Kasumi-1 (cell line): ENCODE measurements around the gene TSPAN31.

Experiments
- DNase-seq, 2 experiments: peaks; one replicate each; lab custom pipeline; 2025; lab: John Stamatoyannopoulos, UW

Gene TSPAN31

DNA sequence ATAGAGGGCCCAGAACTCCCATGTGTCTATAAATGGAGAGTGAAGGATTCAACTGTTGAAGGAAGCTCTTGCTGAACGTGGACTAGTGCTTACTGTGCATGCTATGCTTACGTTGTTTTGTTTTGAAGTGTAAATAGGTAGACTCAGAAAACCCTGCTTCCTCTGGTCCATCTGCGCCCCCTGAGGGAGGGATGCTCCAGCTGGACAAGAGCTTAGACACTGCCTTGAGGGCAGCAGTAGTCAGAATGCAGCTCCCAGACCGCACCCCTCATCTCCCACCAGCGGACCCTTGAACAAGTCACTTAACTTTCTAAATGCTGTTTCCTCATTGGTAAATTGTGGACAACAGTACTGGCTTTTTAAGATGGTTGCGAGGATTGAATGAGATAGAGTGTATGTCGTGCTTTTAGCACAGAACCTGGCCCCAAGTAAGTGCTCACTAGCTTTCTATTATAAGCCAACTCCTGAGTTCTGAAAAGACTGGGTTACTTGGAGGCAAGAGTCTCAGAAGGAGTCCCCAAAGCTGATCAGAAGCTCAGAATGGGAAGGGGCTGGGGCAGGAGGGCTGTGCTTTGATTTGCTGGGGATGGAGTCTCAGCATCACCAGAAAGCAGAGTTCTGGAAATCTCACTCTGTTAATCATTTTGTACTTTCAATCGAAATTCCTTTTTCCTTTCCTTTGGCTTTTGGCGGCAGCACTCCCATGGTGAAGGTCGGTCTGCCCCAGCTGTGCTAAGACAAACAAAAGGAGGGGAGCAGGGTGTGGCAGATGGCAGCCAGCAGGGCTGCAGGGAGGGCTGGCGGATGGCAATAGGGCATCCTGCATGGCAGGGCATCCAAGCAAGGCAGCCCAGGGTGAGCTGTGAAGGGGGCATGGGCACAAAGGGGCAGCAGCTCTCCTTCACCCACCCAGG is 21.9 kb upstream of the TSPAN31 start:
- DNase-seq = no peak

DNA sequence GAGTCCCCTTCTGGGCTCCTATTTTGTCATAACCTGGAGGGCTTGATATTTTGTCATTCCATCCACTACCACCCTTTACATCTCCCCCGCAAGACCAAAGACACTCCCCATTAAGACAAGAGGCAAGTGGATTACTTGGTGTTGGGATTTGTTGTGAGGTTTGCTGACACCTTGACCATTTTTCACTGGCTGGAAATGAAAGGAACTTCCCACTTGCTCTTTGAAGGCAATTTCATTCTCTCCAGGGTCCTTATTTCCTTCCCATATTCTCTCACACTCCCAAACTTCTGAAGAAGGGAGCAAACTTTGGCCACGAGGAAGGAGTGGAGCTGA is 21.2 kb upstream of the TSPAN31 start:
- DNase-seq = no peak

- DNase-seq = no peak
Observed at GRCh38 chr12:57724003-57724935, 20.6 kb upstream of the TSPAN31 start.

DNA sequence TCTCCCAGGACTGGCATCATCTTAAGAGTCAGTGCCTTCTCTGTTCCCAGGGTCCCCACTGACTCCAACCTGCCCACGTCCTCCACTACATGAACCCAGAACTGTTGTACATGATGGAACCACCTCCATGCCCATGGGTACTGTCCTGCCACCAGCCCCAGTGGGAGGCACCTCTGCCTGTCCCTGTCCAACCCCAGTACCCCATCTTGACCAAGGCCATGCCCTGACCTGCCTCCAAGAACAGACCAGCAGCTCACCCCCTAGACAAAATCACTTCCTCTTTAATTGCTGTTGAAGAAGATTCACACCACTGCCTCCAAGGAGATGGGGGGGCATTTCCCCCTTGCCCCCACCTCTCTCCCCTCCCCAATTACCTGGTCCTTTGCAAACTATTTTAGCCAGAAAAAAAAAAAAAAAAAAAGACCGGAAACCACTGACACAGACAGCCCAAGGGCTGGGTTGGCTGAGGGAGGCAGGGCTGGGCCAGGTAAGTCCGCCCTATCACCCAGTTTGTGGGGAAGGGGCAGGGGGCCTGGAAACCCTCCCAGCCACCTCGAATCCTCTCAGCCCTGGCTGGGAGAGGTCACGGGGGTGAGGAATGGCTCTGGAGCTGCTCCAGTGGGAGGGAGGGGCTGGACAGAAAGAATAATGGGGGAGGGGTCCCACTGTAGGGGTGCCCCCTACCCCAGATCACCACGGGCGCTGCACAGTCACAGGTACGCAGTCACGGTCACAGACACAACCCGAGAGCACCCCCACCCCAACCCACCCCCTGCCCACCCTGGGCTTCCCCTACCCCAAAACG is 19.7 kb upstream of the TSPAN31 start:
- DNase-seq = no peak

- DNase-seq = no peak
Observed at GRCh38 chr12:57725851-57726150, 19.0 kb upstream of the TSPAN31 start.

- no peak for DNase-seq
Observed at GRCh38 chr12:57726151-57726883, 18.5 kb upstream of the TSPAN31 start.

- no peak for DNase-seq
Observed at GRCh38 chr12:57726884-57727757, 17.7 kb upstream of the TSPAN31 start.

GRCh38 chr12:57727758-57728395 is 17.0 kb upstream of the TSPAN31 start:
- DNase-seq = no peak

DNA sequence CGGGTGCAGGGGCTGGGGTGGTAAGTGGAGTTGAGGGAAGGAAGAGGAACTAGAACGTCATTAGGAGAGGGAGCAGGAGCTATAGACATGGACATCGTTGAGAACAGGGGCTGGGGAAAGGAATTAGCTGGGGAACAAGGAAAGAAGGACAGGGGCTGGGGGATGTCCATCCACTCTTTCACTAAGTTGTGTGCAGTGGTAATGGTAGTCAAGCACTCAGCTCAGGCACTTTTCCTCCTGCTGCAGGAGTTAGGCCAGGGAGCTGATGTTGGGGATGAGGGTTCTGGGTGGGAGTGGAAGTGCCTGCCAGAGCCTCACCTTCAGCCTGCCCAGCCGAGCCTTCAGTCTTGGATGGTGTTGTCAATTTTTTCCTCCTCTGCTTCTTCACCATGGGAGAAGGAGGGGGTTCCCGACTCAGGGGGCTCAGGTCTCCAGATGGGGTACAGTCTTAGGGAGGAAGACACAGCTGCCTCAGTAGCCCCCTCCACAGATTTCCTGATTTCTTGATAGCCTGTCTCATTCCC is 15.5 kb upstream of the TSPAN31 start:
- DNase-seq = no peak

GRCh38 chr12:57730336-57731067 is 14.3 kb upstream of the TSPAN31 start:
- no peak for DNase-seq

GRCh38 chr12:57731411-57732080 is 13.3 kb upstream of the TSPAN31 start:
- DNase-seq = no peak

GRCh38 chr12:57732270-57732669 is 12.6 kb upstream of the TSPAN31 start:
- DNase-seq = no peak

DNA sequence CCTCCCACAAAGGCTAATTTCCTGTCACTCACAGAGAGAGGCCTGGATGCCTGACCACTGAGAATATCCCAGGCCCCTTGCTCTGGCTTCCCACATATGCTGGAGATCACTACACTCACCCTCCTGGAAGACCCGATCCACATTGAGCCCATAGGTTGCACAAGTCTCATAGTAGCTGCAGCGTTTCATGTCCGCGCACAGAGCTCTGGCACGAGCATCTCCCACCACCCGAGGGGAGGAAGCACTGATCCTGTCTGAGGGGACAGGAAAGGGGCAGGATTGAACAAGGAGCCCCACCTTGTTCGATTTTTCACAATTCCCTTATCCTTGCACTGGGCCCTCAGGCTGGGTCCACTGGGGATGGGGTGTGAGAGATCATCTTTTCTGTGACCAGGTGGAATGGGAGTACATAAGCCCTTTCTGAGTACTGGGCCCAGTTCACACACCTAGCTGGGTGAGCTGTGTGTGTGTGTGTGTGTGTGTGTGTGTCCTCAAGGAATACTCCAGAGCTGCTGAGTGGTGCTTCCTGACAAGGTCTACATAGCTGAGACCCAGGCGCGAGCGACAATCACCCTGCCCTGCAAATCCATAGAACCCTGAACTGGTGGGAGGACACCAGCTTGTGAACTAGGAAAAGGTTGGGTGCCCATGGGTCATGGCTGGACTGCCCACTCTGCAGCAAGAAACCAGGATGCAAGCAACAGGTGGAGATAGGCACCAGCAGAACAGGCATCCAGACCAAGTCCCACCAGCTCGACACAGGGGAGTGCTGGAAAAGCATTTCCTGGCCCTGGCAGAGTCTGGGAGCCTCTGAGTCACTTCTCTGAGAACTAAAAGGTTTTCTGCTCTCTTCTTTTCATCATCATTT is 11.9 kb upstream of the TSPAN31 start:
- no peak for DNase-seq

- DNase-seq = no peak
Observed at GRCh38 chr12:57733928-57734327, 10.9 kb upstream of the TSPAN31 start.

DNA sequence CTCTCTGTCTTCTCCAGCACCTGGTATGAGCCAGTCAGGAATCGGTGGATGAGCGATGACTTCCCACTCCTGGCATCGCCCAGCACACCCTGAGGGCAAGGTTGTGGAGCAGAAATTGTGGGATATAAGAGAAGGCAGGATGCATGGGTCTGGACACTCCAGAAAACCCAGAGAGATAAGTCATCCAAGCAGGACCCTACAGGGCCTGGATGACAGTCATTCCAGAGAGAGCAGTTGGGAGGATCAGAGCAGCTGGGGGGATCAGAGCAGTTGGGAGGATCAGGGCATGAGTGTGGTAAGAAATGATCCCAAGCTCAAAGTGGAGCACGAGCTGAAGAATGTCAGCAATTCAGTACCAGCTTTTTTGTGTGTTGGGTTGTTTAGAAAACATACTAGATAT is 10.2 kb upstream of the TSPAN31 start:
- no peak for DNase-seq

GRCh38 chr12:57735198-57735855 is 9.5 kb upstream of the TSPAN31 start:
- DNase-seq = no peak
